ENCODE measurements around the gene TLR5.

TLR5 gene

GRCh38 chr1:223110952-223111351 lies 32.1 kb downstream of the TLR5 start:
- no peak for DNase-seq (ENCODE audit: low read depth)
- TF ChIP-seq CTCF (IDR thresholded peaks at IDR 0.05; ENCODE audit: low read depth, low read length, missing control alignments): no peak
- no peak overlapping the region for H3K4me3 ChIP-seq (ENCODE audit: low read depth, low read length)

- no peak for DNase-seq (ENCODE audit: low read depth)
- no peak overlapping the region for H3K4me3 ChIP-seq (ENCODE audit: low read depth, low read length)
- TF ChIP-seq CTCF (IDR thresholded peaks at IDR 0.05; ENCODE audit: low read depth, low read length, missing control alignments): no peak
Measured at GRCh38 chr1:223109581-223110026, 33.4 kb downstream of the TLR5 start.

GRCh38 chr1:223106856-223107255 lies 36.2 kb downstream of the TLR5 start:
- DNase-seq (ENCODE audit: low read depth): no peak
- no peak overlapping the region for H3K4me3 ChIP-seq (ENCODE audit: low read depth, low read length)
- TF ChIP-seq CTCF (IDR thresholded peaks at IDR 0.05; ENCODE audit: low read depth, low read length, missing control alignments): no peak

- no peak for DNase-seq (ENCODE audit: low read depth)
- no peak for TF ChIP-seq CTCF (IDR thresholded peaks at IDR 0.05; ENCODE audit: low read depth, low read length, missing control alignments)
- no peak overlapping the region for H3K4me3 ChIP-seq (ENCODE audit: low read depth, low read length)
Measured at GRCh38 chr1:223105568-223105967, 37.5 kb downstream of the TLR5 start.

GRCh38 chr1:223102797-223103533 lies 40.1 kb downstream of the TLR5 start:
- no peak overlapping the region for H3K4me3 ChIP-seq (ENCODE audit: low read depth, low read length)
- no peak for DNase-seq (ENCODE audit: low read depth)
- TF ChIP-seq CTCF (IDR thresholded peaks at IDR 0.05; ENCODE audit: low read depth, low read length, missing control alignments): no peak

- TF ChIP-seq CTCF (IDR thresholded peaks at IDR 0.05; ENCODE audit: low read depth, low read length, missing control alignments): no peak
- no peak overlapping the region for H3K4me3 ChIP-seq (ENCODE audit: low read depth, low read length)
- no peak for DNase-seq (ENCODE audit: low read depth)
Measured at GRCh38 chr1:223097713-223098112, 45.3 kb downstream of the TLR5 start.

GRCh38 chr1:223095870-223096269 lies 47.2 kb downstream of the TLR5 start:
- no peak overlapping the region for H3K4me3 ChIP-seq (ENCODE audit: low read depth, low read length)
- no peak for TF ChIP-seq CTCF (IDR thresholded peaks at IDR 0.05; ENCODE audit: low read depth, low read length, missing control alignments)
- DNase-seq (ENCODE audit: low read depth): no peak
